HepG2 (cell line): ENCODE results near the gene PLSCR5.

Source experiments
- ATF7 ChIP-seq, 2 experiments: fragments of 450-650 bp in 1 of 2; sonication (generic) in 1 of 2; formaldehyde crosslinking in 1 of 2; IDR thresholded peaks; 2 replicates each; pipeline versions ENCODE4 v1.4.0 to v1.6.1; 2016 to 2020; ENCODE audit warnings: antibody characterized with exemption in 1 of 2, mild to moderate bottlenecking in 1 of 2, missing genetic modification reagents in 1 of 2
- CHD2 ChIP-seq: IDR thresholded peaks from 2 replicates; pipeline ENCODE4 v1.6.1; 2011; ENCODE audit warnings: low read depth, low read length, improper control_type of control experiment
- CTCF ChIP-seq: sonication (generic); formaldehyde crosslinking; IDR thresholded peaks from 2 replicates; pipeline ENCODE4 v1.5.0; 2020; ENCODE audit warnings: mild to moderate bottlenecking, missing genetic modification reagents, moderate library complexity
- FOXP4 ChIP-seq: sonication (generic); formaldehyde crosslinking; IDR thresholded peaks from 2 replicates; pipeline ENCODE4 v1.4.0; 2020; ENCODE audit warnings: missing genetic modification reagents
- JUNB ChIP-seq: sonication (generic); formaldehyde crosslinking; IDR thresholded peaks from 2 replicates; pipeline ENCODE4 v1.8.0; 2022; ENCODE audit warnings: missing genetic modification reagents, mild to moderate bottlenecking, borderline replicate concordance
- KDM4B ChIP-seq: sonication (generic); formaldehyde crosslinking; IDR thresholded peaks from 2 replicates; pipeline ENCODE4 v1.4.0; 2020; ENCODE audit warnings: missing genetic modification reagents
- NBN ChIP-seq: fragments of 450-650 bp; conservative IDR thresholded peaks from 2 replicates; pipeline ENCODE4 v1.6.1; 2017
- PCBP1 ChIP-seq: fragments of 200-400 bp; formaldehyde crosslinking; IDR thresholded peaks from 2 replicates; pipeline ENCODE4 v1.6.1; 2017; ENCODE audit warnings: mild to moderate bottlenecking, low read depth, low read length, borderline replicate concordance
- SRSF1 ChIP-seq: fragments of 200-400 bp; formaldehyde crosslinking; optimal IDR thresholded peaks from 2 replicates; pipeline ENCODE3; 2017; ENCODE audit warnings: mild to moderate bottlenecking, low read depth, low read length, moderate library complexity
- TP53 ChIP-seq: sonication (generic); formaldehyde crosslinking; conservative IDR thresholded peaks from 2 replicates; pipeline ENCODE4 v1.4.0; 2020; ENCODE audit warnings: missing genetic modification reagents
- USF2 ChIP-seq, 2 experiments: sonication (generic) in 1 of 2; formaldehyde crosslinking in 1 of 2; IDR thresholded peaks; 2 replicates each; pipeline versions ENCODE4 v1.5.1 to v1.6.1; 2011 to 2020; ENCODE audit warnings: borderline replicate concordance in 1 of 2, low read depth in 1 of 2, low read length in 1 of 2, mild to moderate bottlenecking in 1 of 2, missing genetic modification reagents in 1 of 2, moderate library complexity in 1 of 2
- XRCC5 ChIP-seq: fragments of 200-400 bp; formaldehyde crosslinking; optimal IDR thresholded peaks from 2 replicates; pipeline ENCODE3; 2017; ENCODE audit warnings: mild to moderate bottlenecking, low read length
- ZFY ChIP-seq: sonication (generic); formaldehyde crosslinking; IDR thresholded peaks from 2 replicates; pipeline ENCODE4 v1.4.0; 2020; ENCODE audit warnings: missing genetic modification reagents
- ZNF766 ChIP-seq: sonication (generic); formaldehyde crosslinking; IDR thresholded peaks from 2 replicates; pipeline ENCODE4 v1.5.0; 2020; ENCODE audit warnings: missing genetic modification reagents, borderline replicate concordance

- TF ChIP-seq ATF7 (IDR thresholded peaks at IDR 0.05) (no peak), ATF7 (CRISPR knock-in tag; IDR thresholded peaks at IDR 0.05) (no peak), CTCF (CRISPR knock-in tag) (no peak), KDM4B (CRISPR knock-in tag) (no peak), NBN (no peak), ZFY (CRISPR knock-in tag) (no peak), ZNF766 (no peak), SRSF1 (no peak), CHD2 (no peak), XRCC5 (no peak), USF2 (IDR thresholded peaks at IDR 0.05; ENCODE audit: low read depth, low read length) (no peak), USF2 (CRISPR knock-in tag; IDR thresholded peaks at IDR 0.05; ENCODE audit: borderline replicate concordance) (no peak), FOXP4 (CRISPR knock-in tag) (no peak), TP53 (CRISPR knock-in tag) (no peak), PCBP1 (no peak), JUNB (no peak)
Measured at GRCh38 chr3:146605106-146605505, at the start of gene PLSCR5.
